GM12878 (cell line): ENCODE results near the gene PARG. TPM values are rescaled to one million over a fixed set of nuclear protein-coding genes. Genes with fewer than 3 reads are reported as not detected.
A peak's percentile ranks its signal among the peaks of the same experiment; 100 is the strongest.

ENCODE experiments used
- ATAC-seq: fragments of 200-7000 bp; cut with Tn5 transposase; 3 replicates; pipeline ENCODE4 v1.9.1; 2020; ENCODE audit warnings: mild to moderate bottlenecking, moderate library complexity
- BruUV-seq: library from RNA; stranded (reverse); fragments of 400-500 nt; replicated peaks from 2 replicates; lab custom pipeline; 2021; lab: Mats Ljungman, UMichigan
- CTCF ChIA-PET: fragments of 300-600 bp; sonication (Branson Sonifier 250); formaldehyde crosslinking; extraction: SDS; loops from one replicate; lab custom pipeline; 2021; ENCODE audit warnings: inconsistent platforms; lab: Yijun Ruan, JAX
- POLR2A ChIA-PET: fragments of 350-600 bp; formaldehyde crosslinking; extraction: SDS; loops from one replicate; lab custom pipeline; 2021; ENCODE audit warnings: inconsistent platforms; lab: Charles Lee
- RAD21 ChIA-PET: fragments of 300-600 bp; sonication (Branson Sonifier 250); formaldehyde crosslinking; loops from one replicate; lab custom pipeline; 2023; ENCODE audit warnings: antibody characterized with exemption; ENCODE audit not compliant: unreplicated experiment; lab: Charles Lee
- SMC1A ChIA-PET: fragments of 300-600 bp; sonication (Branson Sonifier 250); formaldehyde crosslinking; loops from one replicate; lab custom pipeline; 2023; ENCODE audit not compliant: unreplicated experiment, uncharacterized antibody; lab: Charles Lee
- DNase-seq: peaks from one replicate; pipeline ENCODE4 v3.0.0-alpha.2; 2011; ENCODE audit warnings: low read depth, low spot score
- FAIRE-seq: peaks from 3 replicates; lab custom pipeline; 2011; peaks lifted over from hg19 to GRCh38; lab: Jason Lieb, UNC
- H2AFZ ChIP-seq: 2 replicates; pipeline ENCODE4 v1.6.0; 2011; ENCODE audit warnings: low read depth, low read length, control low read depth; ENCODE audit not compliant: control insufficient read depth
- H3K27ac ChIP-seq: 2 replicates; pipeline ENCODE4 v1.5.1; 2011; ENCODE audit warnings: control low read depth; ENCODE audit not compliant: control insufficient read depth, insufficient read depth
- H3K27me3 ChIP-seq, 2 experiments: replicated peaks in 1 of 2; 2 replicates each; pipeline versions ENCODE4 v1.6.0 to v1.6.1; 2011; ENCODE audit warnings: low read length in 1 of 2; ENCODE audit not compliant: control insufficient read depth in 2 of 2, insufficient read depth in 2 of 2
- H3K36me3 ChIP-seq, 2 experiments: 2 replicates each; pipeline ENCODE4 v1.5.1; 2011; ENCODE audit warnings: low read length in 1 of 2; ENCODE audit not compliant: control insufficient read depth in 2 of 2, insufficient read depth in 2 of 2
- H3K4me1 ChIP-seq: 2 replicates; pipeline ENCODE4 v1.6.1; 2011; ENCODE audit warnings: mild to moderate bottlenecking, low read length, moderate library complexity, mixed read lengths; ENCODE audit not compliant: control insufficient read depth, insufficient read depth
- H3K4me2 ChIP-seq: 2 replicates; pipeline ENCODE4 v1.6.0; 2011; ENCODE audit warnings: control low read depth; ENCODE audit not compliant: control insufficient read depth, insufficient read depth
- H3K4me3 ChIP-seq: fragments of 200-600 bp; sonication (generic); 2 replicates; pipeline ENCODE4 v1.5.1; 2016
- H3K79me2 ChIP-seq: 2 replicates; pipeline ENCODE4 v1.6.0; 2011; ENCODE audit warnings: low read length; ENCODE audit not compliant: control insufficient read depth, insufficient read depth
- H3K9ac ChIP-seq: 2 replicates; pipeline ENCODE4 v1.8.0; 2011; ENCODE audit warnings: low read length, control low read depth, mixed read lengths; ENCODE audit not compliant: control insufficient read depth, insufficient read depth
- H3K9me3 ChIP-seq: replicated peaks from 3 replicates; pipeline ENCODE4 v1.5.1; 2011; ENCODE audit warnings: mild to moderate bottlenecking, low read length; ENCODE audit not compliant: control insufficient read depth, insufficient read depth
- H4K20me1 ChIP-seq: 2 replicates; pipeline ENCODE4 v1.6.0; 2011; ENCODE audit not compliant: control insufficient read depth, insufficient read depth
- EP300 ChIP-seq, 2 experiments: fragments of 150-350 bp in 1 of 2; IDR thresholded peaks; 2 replicates each; pipeline ENCODE4 v1.6.1; 2011 to 2012; ENCODE audit warnings: low read depth in 2 of 2, low read length in 2 of 2, borderline replicate concordance in 1 of 2, improper control_type of control experiment in 1 of 2, inconsistent platforms in 1 of 2; ENCODE audit not compliant: control insufficient read depth in 1 of 2
- HCFC1 ChIP-seq: fragments of 150-350 bp; IDR thresholded peaks from 2 replicates; pipeline ENCODE4 v1.6.1; 2014; ENCODE audit warnings: low read length
- IKZF1 ChIP-seq: fragments of 450-650 bp; conservative IDR thresholded peaks from 2 replicates; pipeline ENCODE4 v1.6.1; 2017; ENCODE audit warnings: antibody characterized with exemption, mild to moderate bottlenecking
- IKZF2 ChIP-seq, 2 experiments: fragments of 450-650 bp; IDR thresholded peaks; 2 replicates each; pipeline ENCODE4 v1.6.1; 2017; ENCODE audit warnings: mild to moderate bottlenecking in 2 of 2, moderate library complexity in 2 of 2
- KLF5 ChIP-seq: fragments of 450-650 bp; IDR thresholded peaks from 2 replicates; pipeline ENCODE4 v1.6.1; 2014; ENCODE audit warnings: mild to moderate bottlenecking; ENCODE audit not compliant: partially characterized antibody
- MTA2 ChIP-seq: fragments of 450-650 bp; IDR thresholded peaks from 2 replicates; pipeline ENCODE4 v1.6.1; 2016; ENCODE audit warnings: low read depth, mild to moderate bottlenecking, moderate library complexity
- MYC ChIP-seq: IDR thresholded peaks from 2 replicates; pipeline ENCODE4 v1.6.1; 2011; ENCODE audit warnings: mild to moderate bottlenecking, low read length, moderate library complexity, inconsistent platforms; ENCODE audit not compliant: insufficient read depth, insufficient replicate concordance, insufficient read length, severe bottlenecking
- NFIC ChIP-seq: IDR thresholded peaks from 2 replicates; pipeline ENCODE4 v1.6.1; 2012; ENCODE audit warnings: low read depth, mild to moderate bottlenecking, inconsistent platforms, low read length, moderate library complexity
- PAX8 ChIP-seq: fragments of 450-650 bp; IDR thresholded peaks from 2 replicates; pipeline ENCODE4 v1.6.1; 2017; ENCODE audit warnings: mild to moderate bottlenecking, moderate library complexity
- RAD51 ChIP-seq: fragments of 450-650 bp; IDR thresholded peaks from 2 replicates; pipeline ENCODE4 v1.6.1; 2016; ENCODE audit warnings: moderate library complexity, mild to moderate bottlenecking, inconsistent platforms
- RUNX3 ChIP-seq: IDR thresholded peaks from 2 replicates; pipeline ENCODE4 v1.6.1; 2012; ENCODE audit warnings: low read length, inconsistent platforms
- SPI1 ChIP-seq: IDR thresholded peaks from 2 replicates; pipeline ENCODE4 v1.6.1; 2011; ENCODE audit warnings: low read depth, mild to moderate bottlenecking, low read length, moderate library complexity, borderline replicate concordance; ENCODE audit not compliant: insufficient read depth
- WGBS: methylation state at CpG from one replicate; pipeline ENCODE4 v1.1.6; 2016; ENCODE audit warnings: low lambda C conversion rate; ENCODE audit not compliant: insufficient replicate concordance, insufficient coverage; ENCODE audit errors: missing lambda C conversion rate; 5-methylcytosine and 5-hydroxymethylcytosine counted together
- in situ Hi-C: fragments of 300-500 bp; cut with MboI; formaldehyde crosslinking; loops from 9 replicates; pipeline ENCODE4 v1.14.3; 2018; ENCODE audit warnings: mixed read lengths
- intact Hi-C: fragments of 100-400 bp; cut with micrococcal nuclease; formaldehyde crosslinking; loops from one replicate; pipeline ENCODE4 v1.14.2; 2022; ENCODE audit not compliant: unreplicated experiment
- polyA plus RNA-seq, 11 experiments: library from polyadenylated mRNA; depleted of rRNA in 4 of 11; unstranded in 6 of 11; stranded (reverse) in 5 of 11; fragments of >200 nt; fragmentation: Nextera tagmentation in 4 of 11; fragmentation: Illumina TruSeq in 1 of 11; extraction: Ambion mirVana in 4 of 11; extraction: Trizol in 1 of 11; gene quantifications; 1 replicate in 1 of 11; 2 replicates in 10 of 11; pipeline versions ENCODE4 v1.2.1 to v1.2.3, GENCODE V29; 2011 to 2016; ENCODE audit warnings: inconsistent platforms in 2 of 11, missing spikeins in 2 of 11, low read depth in 1 of 11
- total RNA-seq, 4 experiments: library from RNA; depleted of rRNA in 3 of 4; stranded (reverse); fragments of >200 nt in 3 of 4; fragmentation: Illumina TruSeq in 1 of 4; extraction: Trizol in 1 of 4; gene quantifications; 2 replicates each; pipeline versions ENCODE4 v1.2.1 to v1.2.3, GENCODE V29; 2013 to 2021
- TF ChIP-seq, protein P1 (sequence below): fragments of 450-650 bp; formaldehyde crosslinking; IDR thresholded peaks from 2 replicates; pipeline ENCODE4 v1.5.0; 2022; ENCODE audit warnings: mild to moderate bottlenecking, missing genetic modification characterization
- TF ChIP-seq, protein P2 (sequence below): fragments of 450-650 bp; IDR thresholded peaks from 2 replicates; pipeline ENCODE4 v1.6.1; 2017; ENCODE audit warnings: low read depth, mild to moderate bottlenecking, moderate library complexity
- TF ChIP-seq, protein P3 (sequence below): IDR thresholded peaks from 2 replicates; pipeline ENCODE4 v1.6.1; 2012; ENCODE audit warnings: low read length, inconsistent platforms
- TF ChIP-seq, protein P4 (sequence below): IDR thresholded peaks from 2 replicates; pipeline ENCODE4 v1.6.1; 2012; ENCODE audit warnings: low read depth, low read length, improper control_type of control experiment

Gene PARG
- total and polyA plus RNA-seq, 10 of the 15 experiments (the other 5 are each of a cell fraction or from before 2014, with no cell fraction given): 4.8 to 35.4 (median 21.9) TPM

DNA sequence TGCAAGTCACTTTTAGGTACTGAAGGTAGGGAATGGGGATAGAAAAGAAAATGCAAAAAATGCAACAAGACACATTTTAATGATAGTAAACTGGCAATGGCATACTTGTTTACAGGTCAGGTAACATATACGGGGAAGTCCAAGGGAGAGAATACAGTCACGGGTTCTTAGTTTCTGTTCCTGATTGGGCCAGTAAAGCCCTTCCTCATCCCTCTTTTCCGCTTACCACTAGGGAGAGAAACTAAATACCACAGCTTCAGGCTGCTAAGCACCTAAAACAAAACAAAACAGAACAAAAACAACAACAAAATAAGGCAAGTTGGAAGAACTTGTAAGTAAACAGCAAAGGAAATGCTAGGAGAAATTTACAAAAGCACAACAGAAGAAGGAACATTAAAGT lies 114.5 kb downstream of the PARG start:
- Histone ChIP-seq H3K27ac (peak overlapping the region; percentile 58), H4K20me1 (no peaks in the 10 kb centered on the region), H3K79me2 (no peaks in the 10 kb centered on the region), H2AFZ (peak overlapping the region; percentile 67), H3K36me3 (peaks cover 2 to 3% of the 10 kb centered on the region in 2 experiments; a peak in 3 of 4 replicates), H3K4me1 (peaks cover 4% of the 10 kb centered on the region; the same call in 1 of the 2 replicates), H3K9me3 (no peaks in the 10 kb centered on the region; the same call in 2 of the 3 replicates), H3K4me2 (no peak overlapping the region; the same call in 1 of the 2 replicates)
- peak; percentile 88 for ATAC-seq
- BruUV-seq: no TSS peak
- intact Hi-C loops: no loop called here
- RAD21 ChIA-PET: no interaction called here
- in situ Hi-C loops: no loop called here
- no peak for FAIRE-seq
- 61% methylated on average over 3 of the region's 3 CpGs for WGBS
- 0 out of 2 replicates have a peak, but pooled peaks have one; percentile 25 for TF ChIP-seq IKZF1
- peak; percentile 56; the same call in 1 of the 2 replicates for TF ChIP-seq RAD51
- TF ChIP-seq, protein P1, sequence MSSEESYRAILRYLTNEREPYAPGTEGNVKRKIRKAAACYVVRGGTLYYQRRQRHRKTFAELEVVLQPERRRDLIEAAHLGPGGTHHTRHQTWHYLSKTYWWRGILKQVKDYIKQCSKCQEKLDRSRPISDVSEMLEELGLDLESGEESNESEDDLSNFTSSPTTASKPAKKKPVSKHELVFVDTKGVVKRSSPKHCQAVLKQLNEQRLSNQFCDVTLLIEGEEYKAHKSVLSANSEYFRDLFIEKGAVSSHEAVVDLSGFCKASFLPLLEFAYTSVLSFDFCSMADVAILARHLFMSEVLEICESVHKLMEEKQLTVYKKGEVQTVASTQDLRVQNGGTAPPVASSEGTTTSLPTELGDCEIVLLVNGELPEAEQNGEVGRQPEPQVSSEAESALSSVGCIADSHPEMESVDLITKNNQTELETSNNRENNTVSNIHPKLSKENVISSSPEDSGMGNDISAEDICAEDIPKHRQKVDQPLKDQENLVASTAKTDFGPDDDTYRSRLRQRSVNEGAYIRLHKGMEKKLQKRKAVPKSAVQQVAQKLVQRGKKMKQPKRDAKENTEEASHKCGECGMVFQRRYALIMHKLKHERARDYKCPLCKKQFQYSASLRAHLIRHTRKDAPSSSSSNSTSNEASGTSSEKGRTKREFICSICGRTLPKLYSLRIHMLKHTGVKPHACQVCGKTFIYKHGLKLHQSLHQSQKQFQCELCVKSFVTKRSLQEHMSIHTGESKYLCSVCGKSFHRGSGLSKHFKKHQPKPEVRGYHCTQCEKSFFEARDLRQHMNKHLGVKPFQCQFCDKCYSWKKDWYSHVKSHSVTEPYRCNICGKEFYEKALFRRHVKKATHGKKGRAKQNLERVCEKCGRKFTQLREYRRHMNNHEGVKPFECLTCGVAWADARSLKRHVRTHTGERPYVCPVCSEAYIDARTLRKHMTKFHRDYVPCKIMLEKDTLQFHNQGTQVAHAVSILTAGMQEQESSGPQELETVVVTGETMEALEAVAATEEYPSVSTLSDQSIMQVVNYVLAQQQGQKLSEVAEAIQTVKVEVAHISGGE (CRISPR knock-in tag): no peak
- TF ChIP-seq, protein P2, sequence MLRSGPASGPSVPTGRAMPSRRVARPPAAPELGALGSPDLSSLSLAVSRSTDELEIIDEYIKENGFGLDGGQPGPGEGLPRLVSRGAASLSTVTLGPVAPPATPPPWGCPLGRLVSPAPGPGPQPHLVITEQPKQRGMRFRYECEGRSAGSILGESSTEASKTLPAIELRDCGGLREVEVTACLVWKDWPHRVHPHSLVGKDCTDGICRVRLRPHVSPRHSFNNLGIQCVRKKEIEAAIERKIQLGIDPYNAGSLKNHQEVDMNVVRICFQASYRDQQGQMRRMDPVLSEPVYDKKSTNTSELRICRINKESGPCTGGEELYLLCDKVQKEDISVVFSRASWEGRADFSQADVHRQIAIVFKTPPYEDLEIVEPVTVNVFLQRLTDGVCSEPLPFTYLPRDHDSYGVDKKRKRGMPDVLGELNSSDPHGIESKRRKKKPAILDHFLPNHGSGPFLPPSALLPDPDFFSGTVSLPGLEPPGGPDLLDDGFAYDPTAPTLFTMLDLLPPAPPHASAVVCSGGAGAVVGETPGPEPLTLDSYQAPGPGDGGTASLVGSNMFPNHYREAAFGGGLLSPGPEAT: peak; percentile 74
- TF ChIP-seq RUNX3: peak; percentile 41; the same call in 1 of the 2 replicates
- peak; percentile 69 to 74 for TF ChIP-seq IKZF2 (IDR thresholded peaks at IDR 0.05)
- 0 out of 4 replicates have a peak, but pooled peaks of 1 of the 2 experiments have one; percentile 11 for TF ChIP-seq EP300 (IDR thresholded peaks at IDR 0.05; ENCODE audit: borderline replicate concordance in 1 of 2, control insufficient read depth in 1 of 2, low read depth in 2 of 2, low read length in 2 of 2)
- TF ChIP-seq, protein P3, sequence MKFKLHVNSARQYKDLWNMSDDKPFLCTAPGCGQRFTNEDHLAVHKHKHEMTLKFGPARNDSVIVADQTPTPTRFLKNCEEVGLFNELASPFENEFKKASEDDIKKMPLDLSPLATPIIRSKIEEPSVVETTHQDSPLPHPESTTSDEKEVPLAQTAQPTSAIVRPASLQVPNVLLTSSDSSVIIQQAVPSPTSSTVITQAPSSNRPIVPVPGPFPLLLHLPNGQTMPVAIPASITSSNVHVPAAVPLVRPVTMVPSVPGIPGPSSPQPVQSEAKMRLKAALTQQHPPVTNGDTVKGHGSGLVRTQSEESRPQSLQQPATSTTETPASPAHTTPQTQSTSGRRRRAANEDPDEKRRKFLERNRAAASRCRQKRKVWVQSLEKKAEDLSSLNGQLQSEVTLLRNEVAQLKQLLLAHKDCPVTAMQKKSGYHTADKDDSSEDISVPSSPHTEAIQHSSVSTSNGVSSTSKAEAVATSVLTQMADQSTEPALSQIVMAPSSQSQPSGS: 0 out of 2 replicates have a peak, but pooled peaks have one; percentile 17
- no peak for TF ChIP-seq KLF5
- TF ChIP-seq, protein P4, sequence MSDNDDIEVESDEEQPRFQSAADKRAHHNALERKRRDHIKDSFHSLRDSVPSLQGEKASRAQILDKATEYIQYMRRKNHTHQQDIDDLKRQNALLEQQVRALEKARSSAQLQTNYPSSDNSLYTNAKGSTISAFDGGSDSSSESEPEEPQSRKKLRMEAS: no peak
- TF ChIP-seq SPI1: peak; percentile 62
- TF ChIP-seq HCFC1: no peak
- TF ChIP-seq MYC: no peak
- TF ChIP-seq PAX8: 0 out of 2 replicates have a peak, but pooled peaks have one; percentile 40
- TF ChIP-seq MTA2: peak; percentile 19; the same call in 1 of the 2 replicates
- 0 out of 2 replicates have a peak, but pooled peaks have one; percentile 20 for TF ChIP-seq NFIC
- TF ChIP-seq, all 136 proteins: peak for 11
- POLR2A ChIA-PET: no interaction called here
- DNase-seq: peak; percentile 31
- SMC1A ChIA-PET: no interaction called here
- no peak overlapping the region for H3K4me3 ChIP-seq
- CTCF ChIA-PET: no interaction called here
- no peaks in the 10 kb centered on the region for H3K27me3 ChIP-seq
- H3K9ac ChIP-seq: no peak overlapping the region
